H1 (cell line): ENCODE data around the gene TRIAP1. TPM values are rescaled to one million over a fixed set of nuclear protein-coding genes. Genes with fewer than 3 reads are reported as not detected.

ENCODE experiments used
- CTCF ChIA-PET: fragments of 300-600 bp; sonication (Branson Sonifier 250); formaldehyde crosslinking; loops from one replicate; lab custom pipeline; 2021; ENCODE audit not compliant: partially characterized antibody; lab: Charles Lee
- POLR2A ChIA-PET: fragments of 300-600 bp; sonication (Branson Sonifier 250); formaldehyde crosslinking; loops from one replicate; lab custom pipeline; 2021; ENCODE audit warnings: inconsistent platforms; ENCODE audit not compliant: partially characterized antibody; lab: Charles Lee
- DNase-seq, 2 experiments: peaks; one replicate each; pipeline versions ENCODE4 v3.0.0 to v3.0.0-alpha.2; 2010 to 2022; ENCODE audit warnings: low spot score in 2 of 2, low read depth in 1 of 2, mixed read lengths in 1 of 2
- FAIRE-seq: peaks from 2 replicates; lab custom pipeline; 2011; peaks lifted over from hg19 to GRCh38; lab: Jason Lieb, UNC
- H2AFZ ChIP-seq: 2 replicates; pipeline ENCODE4 v1.8.1; 2012; ENCODE audit warnings: low read length, inconsistent platforms
- H2AK5ac ChIP-seq: 2 replicates; pipeline ENCODE4 v1.6.1; 2013; ENCODE audit warnings: low read depth, low read length
- H2BK120ac ChIP-seq: replicated peaks from 2 replicates; pipeline ENCODE3; 2013; ENCODE audit warnings: low read depth, low read length, inconsistent platforms
- H2BK12ac ChIP-seq: 2 replicates; pipeline ENCODE4 v1.6.1; 2013; ENCODE audit warnings: low read depth, low read length
- H2BK15ac ChIP-seq: 2 replicates; pipeline ENCODE4 v1.6.1; 2013; ENCODE audit warnings: low read length
- H2BK20ac ChIP-seq: 2 replicates; pipeline ENCODE4 v1.6.1; 2013; ENCODE audit warnings: low read length
- H2BK5ac ChIP-seq: 2 replicates; pipeline ENCODE4 v1.6.1; 2013; ENCODE audit warnings: low read depth, low read length
- H3K14ac ChIP-seq: 2 replicates; pipeline ENCODE4 v1.6.1; 2013; ENCODE audit warnings: inconsistent platforms; ENCODE audit not compliant: insufficient read length
- H3K18ac ChIP-seq: 2 replicates; pipeline ENCODE4 v1.6.1; 2013; ENCODE audit warnings: low read length; ENCODE audit errors: extremely low read depth
- H3K23ac ChIP-seq: 2 replicates; pipeline ENCODE4 v1.6.1; 2013; ENCODE audit warnings: inconsistent platforms; ENCODE audit not compliant: insufficient read length
- H3K23me2 ChIP-seq: 2 replicates; pipeline ENCODE4 v1.6.1; 2013; ENCODE audit warnings: low read depth, low read length
- H3K27ac ChIP-seq: 2 replicates; pipeline ENCODE4 v1.6.1; 2011; ENCODE audit warnings: low read depth, low read length, inconsistent platforms
- H3K27me3 ChIP-seq, 4 experiments: replicated peaks in 1 of 4; 1 replicate in 1 of 4; 2 replicates in 3 of 4; pipeline versions ENCODE4 v1.6.1 to v1.8.1; 2011 to 2013; ENCODE audit warnings: low read length in 3 of 4, mild to moderate bottlenecking in 3 of 4, inconsistent platforms in 2 of 4, mixed read lengths in 2 of 4, moderate library complexity in 1 of 4; ENCODE audit not compliant: control insufficient read depth in 3 of 4, insufficient read depth in 3 of 4; ENCODE audit errors: extremely low read depth in 1 of 4
- H3K36me3 ChIP-seq, 4 experiments: 2 replicates each; pipeline versions ENCODE4 v1.6.1 to v1.8.1; 2011 to 2013; ENCODE audit warnings: mild to moderate bottlenecking in 4 of 4, low read length in 3 of 4, moderate library complexity in 2 of 4, control low read depth in 1 of 4, inconsistent platforms in 1 of 4; ENCODE audit not compliant: insufficient read depth in 4 of 4, control insufficient read depth in 2 of 4
- H3K4ac ChIP-seq: replicated peaks from 2 replicates; pipeline ENCODE3; 2013; ENCODE audit warnings: low read length, low read depth, mixed read lengths, inconsistent platforms; ENCODE audit not compliant: insufficient read length
- H3K4me1 ChIP-seq, 4 experiments: replicated peaks in 1 of 4; 1 replicate in 1 of 4; 2 replicates in 3 of 4; pipeline versions ENCODE4 v1.6.1 to v1.8.1; 2011 to 2013; ENCODE audit warnings: low read length in 3 of 4, inconsistent platforms in 2 of 4, mixed read lengths in 1 of 4; ENCODE audit not compliant: insufficient read depth in 4 of 4, control insufficient read depth in 3 of 4
- H3K4me2 ChIP-seq, 2 experiments: 2 replicates each; pipeline versions ENCODE4 v1.6.1 to v1.8.1; 2011 to 2013; ENCODE audit warnings: low read depth in 2 of 2, low read length in 2 of 2, control low read depth in 1 of 2, inconsistent platforms in 1 of 2, mild to moderate bottlenecking in 1 of 2; ENCODE audit not compliant: insufficient read depth in 1 of 2
- H3K4me3 ChIP-seq, 4 experiments: fragments of 200-600, 300-600 bp in 1 of 4; sonication (generic), shearing (Covaris generic), sonication (Bioruptor Twin) in 1 of 4; 2 replicates each; pipeline versions ENCODE4 v1.5.1 to v1.8.1; 2011 to 2016; ENCODE audit warnings: low read length in 4 of 4, low read depth in 3 of 4, control low read depth in 2 of 4, inconsistent platforms in 2 of 4, mild to moderate bottlenecking in 2 of 4, mixed read lengths in 1 of 4, moderate library complexity in 1 of 4; ENCODE audit not compliant: insufficient read depth in 2 of 4; ENCODE audit errors: extremely low read depth in 1 of 4
- H3K56ac ChIP-seq: replicated peaks from 2 replicates; pipeline ENCODE3; 2013; ENCODE audit warnings: low read depth, mild to moderate bottlenecking, mixed read lengths, low read length, inconsistent platforms; ENCODE audit not compliant: insufficient read length
- H3K79me1 ChIP-seq: 2 replicates; pipeline ENCODE4 v1.6.1; 2013; ENCODE audit warnings: low read depth, low read length, control low read depth
- H3K79me2 ChIP-seq, 2 experiments: 2 replicates each; pipeline versions ENCODE4 v1.6.1 to v1.8.1; 2012 to 2013; ENCODE audit warnings: low read length in 2 of 2, mild to moderate bottlenecking in 2 of 2, inconsistent platforms in 1 of 2; ENCODE audit not compliant: insufficient read depth in 2 of 2, control insufficient read depth in 1 of 2
- H3K9ac ChIP-seq, 4 experiments: replicated peaks in 1 of 4; 1 replicate in 1 of 4; 2 replicates in 3 of 4; pipeline versions ENCODE4 v1.6.1 to v1.8.1; 2011 to 2013; ENCODE audit warnings: low read depth in 3 of 4, low read length in 3 of 4, control low read depth in 2 of 4, mild to moderate bottlenecking in 2 of 4, moderate library complexity in 2 of 4, inconsistent platforms in 1 of 4; ENCODE audit errors: extremely low read depth in 1 of 4
- H3K9me3 ChIP-seq, 2 experiments: 2 replicates each; pipeline versions ENCODE4 v1.6.1 to v1.8.1; 2012 to 2013; ENCODE audit warnings: mild to moderate bottlenecking in 2 of 2, moderate library complexity in 2 of 2, control low read depth in 1 of 2, inconsistent platforms in 1 of 2, low read depth in 1 of 2, low read length in 1 of 2, mixed read lengths in 1 of 2; ENCODE audit not compliant: insufficient read depth in 2 of 2
- H4K20me1 ChIP-seq, 2 experiments: replicated peaks in 1 of 2; 2 replicates each; pipeline versions ENCODE3 to v1.8.1; 2011 to 2013; ENCODE audit warnings: inconsistent platforms in 2 of 2, low read length in 2 of 2, mild to moderate bottlenecking in 1 of 2; ENCODE audit not compliant: insufficient read depth in 2 of 2, control insufficient read depth in 1 of 2
- H4K5ac ChIP-seq: 2 replicates; pipeline ENCODE4 v1.6.1; 2013; ENCODE audit warnings: low read length, low read depth, mixed read lengths, inconsistent platforms; ENCODE audit not compliant: insufficient read length
- H4K8ac ChIP-seq: 2 replicates; pipeline ENCODE4 v1.8.0; 2013; ENCODE audit warnings: mild to moderate bottlenecking, moderate library complexity, low read length, inconsistent platforms; ENCODE audit not compliant: insufficient read depth; ENCODE audit errors: extremely low read depth
- H4K91ac ChIP-seq: replicated peaks from 2 replicates; pipeline ENCODE3; 2013; ENCODE audit warnings: low read length, mixed read lengths, inconsistent platforms; ENCODE audit not compliant: insufficient read length
- EGR1 ChIP-seq: IDR thresholded peaks from 2 replicates; pipeline ENCODE4 v1.6.1; 2011; ENCODE audit warnings: low read depth, low read length, borderline replicate concordance
- KDM1A ChIP-seq: fragments of 200-600, 300-600 bp; sonication (generic); IDR thresholded peaks from 2 replicates; pipeline ENCODE4 v1.7.1; 2016; ENCODE audit warnings: mild to moderate bottlenecking, low read length, borderline replicate concordance
- PHF8 ChIP-seq: fragments of 200-600 bp; sonication (generic); conservative IDR thresholded peaks from 2 replicates; pipeline ENCODE4 v1.7.1; 2012; ENCODE audit warnings: low read depth, mild to moderate bottlenecking, inconsistent platforms, low read length, moderate library complexity
- POLR2AphosphoS5 ChIP-seq: IDR thresholded peaks from 2 replicates; pipeline ENCODE4 v1.6.1; 2011; ENCODE audit warnings: low read depth, low read length
- WGBS, 2 experiments: shearing (Covaris generic) in 1 of 2; methylation state at CpG; one replicate each; pipeline versions ENCODE4 v1.1.6 to v1.1.7; 2013 to 2015; ENCODE audit warnings: low lambda C conversion rate in 2 of 2, mixed read lengths in 2 of 2, inconsistent platforms in 1 of 2, low coverage in 1 of 2, missing lambda C conversion rate in 1 of 2; ENCODE audit not compliant: insufficient replicate concordance in 2 of 2, insufficient coverage in 1 of 2, insufficient read length in 1 of 2; ENCODE audit errors: extremely low coverage in 1 of 2, missing lambda C conversion rate in 1 of 2; 5-methylcytosine and 5-hydroxymethylcytosine counted together
- polyA plus RNA-seq, 7 experiments: library from polyadenylated mRNA; depleted of rRNA in 3 of 7; stranded (reverse) in 5 of 7; unstranded in 2 of 7; fragments of >200 nt in 5 of 7; fragments of 200-250 nt in 2 of 7; gene quantifications; 1 replicate in 5 of 7; 2 replicates in 1 of 7; 4 replicates in 1 of 7; pipeline versions ENCODE4 v1.2.1 to v1.2.3, GENCODE V29; 2011 to 2013; ENCODE audit warnings: missing spikeins in 2 of 7, mixed read lengths in 2 of 7
- total RNA-seq: library from RNA; stranded (reverse); fragmentation: NEBNext Ultra II Directional; extraction: Animal tissue kit (Norgen Biotek cat#: 25700); gene quantifications from 2 replicates; pipeline ENCODE4 v1.2.1, GENCODE V29; 2021

TRIAP1 gene
- total and polyA plus RNA-seq, 2 of the 8 experiments (the other 6 are each of a cell fraction or from before 2014, with no cell fraction given): 42.0 to 63.4 TPM

DNA sequence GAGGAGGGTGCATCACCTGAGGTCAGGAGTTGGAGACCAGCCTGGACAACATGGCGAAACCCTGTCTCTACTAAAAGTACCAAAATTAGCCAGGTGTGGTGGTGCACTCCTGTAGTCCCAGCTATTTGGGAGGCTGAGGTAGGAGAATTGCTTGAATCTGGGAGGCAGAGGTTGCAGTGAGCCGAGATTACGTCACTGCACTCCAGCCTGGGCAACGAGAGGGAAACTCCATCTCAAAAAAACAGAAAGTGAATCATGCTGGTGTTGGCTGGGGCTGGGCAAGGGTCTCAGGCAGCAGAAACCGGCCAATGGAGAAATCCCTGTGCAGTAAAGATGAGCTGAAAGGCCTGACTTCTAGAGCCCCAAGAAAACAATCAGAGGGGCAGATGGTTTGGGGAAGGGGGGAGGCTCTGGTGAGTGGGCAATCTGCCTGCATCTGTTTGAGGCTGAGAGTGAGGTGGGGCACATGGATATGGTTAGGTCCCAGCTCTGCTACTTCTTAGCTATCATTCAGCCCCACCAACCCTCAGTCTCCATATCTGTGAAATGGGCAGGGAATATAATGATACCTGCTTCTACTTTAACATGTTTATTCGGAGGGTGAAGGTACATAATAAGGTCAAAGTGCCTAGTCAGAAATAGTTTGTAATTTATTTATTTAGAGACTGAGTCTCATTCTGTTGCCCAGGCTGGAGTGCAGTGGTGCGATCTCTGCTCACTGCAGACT is 29.5 kb downstream of the TRIAP1 start:
- 86% methylated on average over 7 of the region's 7 CpGs; no CpG with 5 or more reads in 1 of the 2 experiments for WGBS, 2 experiments

More for the DNA sequence above, 29.5 kb downstream of the TRIAP1 start:
- Histone ChIP-seq H2AFZ (no peak overlapping the region), H3K36me3 (no peaks in the 10 kb centered on the region), H3K4me2 (no peak overlapping the region), H3K27ac (no peak overlapping the region), H2BK15ac (no peak overlapping the region), H3K79me1 (no peaks in the 10 kb centered on the region), H3K4me1 (peaks cover 0 to 10% (median 6%) of the 10 kb centered on the region in 4 experiments; a peak in 3 of 7 replicates), H3K14ac (no peak overlapping the region), H3K9me3 (no peaks in the 10 kb centered on the region), H2AK5ac (no peak overlapping the region), H4K91ac (no peak overlapping the region), H2BK5ac (no peak overlapping the region), H3K18ac (no peak overlapping the region), H3K9ac (no peak overlapping the region)
- FAIRE-seq (no peak), DNase-seq (no peak)
- POLR2A ChIA-PET: interaction anchor here (0.8 to 1.0 kb wide), 3 partner anchors 14 to 216 kb away, joined by 3 read pairs; partner anchors contain the start of gene RPLP0
- TF ChIP-seq EGR1: no peak
- TF ChIP-seq KDM1A: peak; percentile 77
- no peak for TF ChIP-seq PHF8
- no peak for TF ChIP-seq POLR2AphosphoS5
- TF ChIP-seq, all 59 proteins: peak for 1
- no peak overlapping the region for H2BK12ac ChIP-seq
- no peak overlapping the region for H4K5ac ChIP-seq
- no peak overlapping the region for H3K4ac ChIP-seq
- no peaks in the 10 kb centered on the region for H3K79me2 ChIP-seq
- no peak overlapping the region for H4K8ac ChIP-seq
- no peaks in the 10 kb centered on the region for H3K23me2 ChIP-seq
- no peak overlapping the region for H2BK120ac ChIP-seq
- H3K56ac ChIP-seq: no peak overlapping the region
- no peaks in the 10 kb centered on the region for H3K27me3 ChIP-seq
- 0 out of 2 replicates have a peak overlapping the region, but pooled peaks have one; percentile 13 for H2BK20ac ChIP-seq
- CTCF ChIA-PET: interaction anchor here (0.7 to 4.0 kb wide), 6 partner anchors 13 to 81 kb away, joined by 3 to 19 read pairs (median 4); no protein-coding TSS in a partner anchor
- H3K4me3 ChIP-seq: no peak overlapping the region
- no peaks in the 10 kb centered on the region for H4K20me1 ChIP-seq
- H3K23ac ChIP-seq: no peak overlapping the region
